PC-3 (cell line): ENCODE measurements around the gene NAGK.

Experiments used
- EZH2 ChIP-seq: fragments of 300-600 bp; sonication (generic); IDR thresholded peaks from one replicate; pipeline ENCODE4 v1.6.1; 2017; ENCODE audit warnings: antibody characterized with exemption, mild to moderate bottlenecking, low read length; ENCODE audit not compliant: unreplicated experiment
- EZH2phosphoT487 ChIP-seq: fragments of 300-600 bp; sonication (generic); IDR thresholded peaks from 2 replicates; pipeline ENCODE4 v1.6.1; 2018; ENCODE audit warnings: mild to moderate bottlenecking, antibody characterized with exemption, low read length, borderline replicate concordance
- TF ChIP-seq, protein P1 (sequence below): fragments of 300-600 bp; sonication (generic); conservative IDR thresholded peaks from 2 replicates; pipeline ENCODE4 v1.5.1; 2017; ENCODE audit warnings: antibody characterized with exemption, low read depth, mild to moderate bottlenecking, low read length

DNA sequence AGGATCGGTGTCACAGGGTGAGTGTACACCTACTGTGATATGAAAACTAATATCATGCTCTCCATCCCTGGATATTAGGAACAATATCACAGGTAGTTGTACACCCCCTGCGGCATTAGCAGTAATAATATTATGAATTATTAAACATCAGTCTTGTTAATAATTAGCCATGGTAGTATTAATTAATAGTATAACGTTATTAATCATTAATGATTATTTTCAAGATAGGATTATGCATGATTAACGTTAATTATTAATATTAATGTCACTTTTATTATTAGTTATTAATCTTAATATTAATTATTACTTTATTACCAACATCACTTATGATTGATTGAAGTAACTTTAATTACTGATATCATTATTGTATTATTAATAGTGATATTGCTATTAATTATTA lies 26.2 kb upstream of the NAGK start:
- TF ChIP-seq, protein P1, sequence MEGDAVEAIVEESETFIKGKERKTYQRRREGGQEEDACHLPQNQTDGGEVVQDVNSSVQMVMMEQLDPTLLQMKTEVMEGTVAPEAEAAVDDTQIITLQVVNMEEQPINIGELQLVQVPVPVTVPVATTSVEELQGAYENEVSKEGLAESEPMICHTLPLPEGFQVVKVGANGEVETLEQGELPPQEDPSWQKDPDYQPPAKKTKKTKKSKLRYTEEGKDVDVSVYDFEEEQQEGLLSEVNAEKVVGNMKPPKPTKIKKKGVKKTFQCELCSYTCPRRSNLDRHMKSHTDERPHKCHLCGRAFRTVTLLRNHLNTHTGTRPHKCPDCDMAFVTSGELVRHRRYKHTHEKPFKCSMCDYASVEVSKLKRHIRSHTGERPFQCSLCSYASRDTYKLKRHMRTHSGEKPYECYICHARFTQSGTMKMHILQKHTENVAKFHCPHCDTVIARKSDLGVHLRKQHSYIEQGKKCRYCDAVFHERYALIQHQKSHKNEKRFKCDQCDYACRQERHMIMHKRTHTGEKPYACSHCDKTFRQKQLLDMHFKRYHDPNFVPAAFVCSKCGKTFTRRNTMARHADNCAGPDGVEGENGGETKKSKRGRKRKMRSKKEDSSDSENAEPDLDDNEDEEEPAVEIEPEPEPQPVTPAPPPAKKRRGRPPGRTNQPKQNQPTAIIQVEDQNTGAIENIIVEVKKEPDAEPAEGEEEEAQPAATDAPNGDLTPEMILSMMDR = no peak
- TF ChIP-seq EZH2 (no peak), EZH2phosphoT487 (no peak)
